ENCODE measurements around the gene KCNMB3.

- TF ChIP-seq, protein P1, sequence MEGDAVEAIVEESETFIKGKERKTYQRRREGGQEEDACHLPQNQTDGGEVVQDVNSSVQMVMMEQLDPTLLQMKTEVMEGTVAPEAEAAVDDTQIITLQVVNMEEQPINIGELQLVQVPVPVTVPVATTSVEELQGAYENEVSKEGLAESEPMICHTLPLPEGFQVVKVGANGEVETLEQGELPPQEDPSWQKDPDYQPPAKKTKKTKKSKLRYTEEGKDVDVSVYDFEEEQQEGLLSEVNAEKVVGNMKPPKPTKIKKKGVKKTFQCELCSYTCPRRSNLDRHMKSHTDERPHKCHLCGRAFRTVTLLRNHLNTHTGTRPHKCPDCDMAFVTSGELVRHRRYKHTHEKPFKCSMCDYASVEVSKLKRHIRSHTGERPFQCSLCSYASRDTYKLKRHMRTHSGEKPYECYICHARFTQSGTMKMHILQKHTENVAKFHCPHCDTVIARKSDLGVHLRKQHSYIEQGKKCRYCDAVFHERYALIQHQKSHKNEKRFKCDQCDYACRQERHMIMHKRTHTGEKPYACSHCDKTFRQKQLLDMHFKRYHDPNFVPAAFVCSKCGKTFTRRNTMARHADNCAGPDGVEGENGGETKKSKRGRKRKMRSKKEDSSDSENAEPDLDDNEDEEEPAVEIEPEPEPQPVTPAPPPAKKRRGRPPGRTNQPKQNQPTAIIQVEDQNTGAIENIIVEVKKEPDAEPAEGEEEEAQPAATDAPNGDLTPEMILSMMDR (IDR thresholded peaks at IDR 0.05), result no peak
- no peak for TF ChIP-seq EZH2 (IDR thresholded peaks at IDR 0.05)
These were observed 35.4 kb upstream of the KCNMB3 start for GRCh38 chr3:179286331-179286730.

All from neural progenitor cell (in vitro differentiated cells).